Stimulated activated naive B cell treated with anti-CD40 and anti-IgM and Interleukin-4, amounts not matched to agents 10 μg/mL and 1 μg/mL and 100 μg/mL, for 72 hours (primary cell): Measurements from ENCODE around the gene ARHGAP28.

ENCODE experiments used
- ATAC-seq, 2 donors: fragments of 150-1000 bp; cut with Tn5 transposase; replicated peaks; 2 replicates each; pipeline ENCODE4 v1.10.0; 2021; ENCODE audit warnings: moderate library complexity in 1 of 2
- DNase-seq: peaks from one replicate; pipeline ENCODE4 v3.0.0; 2021
- H3K27ac Mint-ChIP-seq: one replicate; pipeline ENCODE4 v1.8.0; 2022; ENCODE audit warnings: mild to moderate bottlenecking, mixed read lengths
- H3K27me3 Mint-ChIP-seq, 2 donors: one replicate each; pipeline ENCODE4 v1.8.0; 2022; ENCODE audit warnings: mixed read lengths in 2 of 2
- H3K36me3 Mint-ChIP-seq, 2 donors: one replicate each; pipeline ENCODE4 v1.8.0; 2022; ENCODE audit warnings: mixed read lengths in 2 of 2, mild to moderate bottlenecking in 1 of 2
- H3K4me1 Mint-ChIP-seq, 2 donors: one replicate each; pipeline ENCODE4 v1.8.0; 2022; ENCODE audit warnings: mixed read lengths in 2 of 2, mild to moderate bottlenecking in 1 of 2
- H3K4me3 Mint-ChIP-seq, 2 donors: one replicate each; pipeline ENCODE4 v1.8.0; 2022; ENCODE audit warnings: mild to moderate bottlenecking in 2 of 2, mixed read lengths in 2 of 2, moderate library complexity in 1 of 2
- H3K9me3 Mint-ChIP-seq, 2 donors: one replicate each; pipeline ENCODE4 v1.8.0; 2022; ENCODE audit warnings: mixed read lengths in 2 of 2, mild to moderate bottlenecking in 1 of 2

The ARHGAP28 gene

DNA sequence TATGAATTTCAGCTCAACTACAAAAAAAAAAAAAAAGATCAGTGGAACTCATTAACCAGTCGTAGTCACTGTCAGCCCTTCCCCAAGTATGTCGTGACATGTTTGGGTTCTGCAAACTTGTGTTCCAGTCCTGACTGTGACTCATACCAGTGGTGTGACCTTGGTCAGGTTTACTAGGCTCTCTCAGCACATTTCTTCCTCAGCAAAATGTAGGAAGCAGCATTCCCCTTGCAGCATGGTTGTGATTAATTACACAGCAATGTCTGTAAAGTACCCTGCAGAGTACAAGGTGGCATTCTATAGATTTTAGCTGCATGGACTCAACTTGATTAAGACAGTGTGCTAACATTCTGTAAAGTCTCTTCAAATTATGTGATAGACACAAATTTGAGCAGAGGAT, 231.1 kb downstream of the ARHGAP28 start:
- ATAC-seq (no peak), DNase-seq (no peak)

DNA sequence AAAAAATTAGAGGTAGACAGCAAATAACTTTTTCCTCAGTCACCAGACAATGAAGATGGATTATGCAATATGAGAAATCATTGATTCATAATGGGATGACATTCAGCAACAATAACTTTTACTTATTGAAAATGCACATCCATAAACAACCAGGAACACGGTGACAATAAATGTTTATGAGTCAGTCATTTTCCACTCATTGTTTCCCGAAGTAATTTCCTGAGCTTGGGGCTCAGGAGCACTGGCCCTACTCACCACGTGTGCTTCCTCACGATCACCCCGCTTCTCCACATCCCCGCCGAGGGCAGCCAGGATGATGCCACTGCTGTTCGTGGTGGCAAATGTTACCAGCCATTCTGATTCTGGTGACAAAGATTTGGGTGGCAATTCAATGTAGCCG, 231.8 kb downstream of the ARHGAP28 start:
- Mint-ChIP-seq H3K27ac (no peak overlapping the region), H3K36me3 (no peaks in the 10 kb centered on the region)
- DNase-seq: no peak

More for the DNA sequence above, 231.1 kb downstream of the ARHGAP28 start:
- H3K4me1 Mint-ChIP-seq: no peaks in the 10 kb centered on the region
- no peak overlapping the region for H3K4me3 Mint-ChIP-seq
- no peaks in the 10 kb centered on the region for H3K27me3 Mint-ChIP-seq
- no peak overlapping the region for H3K27ac Mint-ChIP-seq
- H3K9me3 Mint-ChIP-seq: peaks cover 3 to 6% of the 10 kb centered on the region in 2 donors
- H3K36me3 Mint-ChIP-seq: no peaks in the 10 kb centered on the region

DNA sequence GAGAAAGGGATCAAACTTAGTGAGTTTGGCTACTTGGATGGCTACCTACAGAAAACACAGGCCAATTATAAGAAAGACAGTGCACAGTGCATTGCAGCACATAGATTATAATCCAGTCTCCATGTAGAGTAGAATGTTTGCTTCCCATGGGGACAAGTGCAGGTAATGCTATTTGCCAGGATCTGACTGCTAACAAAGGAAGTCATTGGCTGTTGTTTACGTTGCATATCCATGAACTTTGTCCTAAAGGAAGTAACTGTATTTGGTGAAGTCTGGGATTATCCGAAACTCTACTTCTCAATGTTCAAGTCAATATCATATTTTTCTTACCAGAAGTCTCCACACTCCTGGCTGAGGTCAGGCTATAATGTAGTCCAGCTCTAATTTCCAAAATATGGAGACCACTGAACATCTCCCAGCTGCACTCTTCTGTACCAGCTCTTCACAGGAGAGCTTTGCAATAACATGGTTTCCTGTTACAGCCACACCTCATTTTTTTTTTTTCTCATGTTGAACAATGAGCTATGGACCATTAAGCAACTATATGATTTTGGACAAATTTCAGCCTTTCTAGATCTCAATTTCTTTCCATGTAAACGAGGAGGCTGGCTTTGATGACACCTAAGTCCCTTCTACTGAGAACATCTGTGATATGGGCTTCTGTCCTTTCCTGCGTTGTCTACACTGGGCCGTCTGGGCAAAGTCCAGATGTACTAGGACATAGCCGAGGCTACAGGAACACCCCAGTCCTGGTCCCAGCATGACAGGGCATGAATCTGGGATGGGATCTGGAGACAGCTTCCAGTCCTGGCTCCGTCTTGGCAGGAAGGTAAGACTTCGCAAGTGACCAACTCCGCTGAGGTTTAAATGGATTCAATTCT, 233.3 kb downstream of the ARHGAP28 start:
- H3K9me3 Mint-ChIP-seq: peaks cover 3 to 6% of the 10 kb centered on the region in 2 donors
- H3K27ac Mint-ChIP-seq: no peak overlapping the region
- no peaks in the 10 kb centered on the region for H3K36me3 Mint-ChIP-seq
- H3K4me1 Mint-ChIP-seq: no peaks in the 10 kb centered on the region
- no peak for ATAC-seq
- no peak for DNase-seq
- no peaks in the 10 kb centered on the region for H3K27me3 Mint-ChIP-seq
- no peak overlapping the region for H3K4me3 Mint-ChIP-seq

More for the DNA sequence above, 231.8 kb downstream of the ARHGAP28 start:
- Mint-ChIP-seq H3K9me3 (peaks cover 3 to 6% of the 10 kb centered on the region in 2 donors), H3K4me1 (no peaks in the 10 kb centered on the region), H3K4me3 (no peak overlapping the region), H3K27me3 (no peaks in the 10 kb centered on the region)
- ATAC-seq: no peak

DNA sequence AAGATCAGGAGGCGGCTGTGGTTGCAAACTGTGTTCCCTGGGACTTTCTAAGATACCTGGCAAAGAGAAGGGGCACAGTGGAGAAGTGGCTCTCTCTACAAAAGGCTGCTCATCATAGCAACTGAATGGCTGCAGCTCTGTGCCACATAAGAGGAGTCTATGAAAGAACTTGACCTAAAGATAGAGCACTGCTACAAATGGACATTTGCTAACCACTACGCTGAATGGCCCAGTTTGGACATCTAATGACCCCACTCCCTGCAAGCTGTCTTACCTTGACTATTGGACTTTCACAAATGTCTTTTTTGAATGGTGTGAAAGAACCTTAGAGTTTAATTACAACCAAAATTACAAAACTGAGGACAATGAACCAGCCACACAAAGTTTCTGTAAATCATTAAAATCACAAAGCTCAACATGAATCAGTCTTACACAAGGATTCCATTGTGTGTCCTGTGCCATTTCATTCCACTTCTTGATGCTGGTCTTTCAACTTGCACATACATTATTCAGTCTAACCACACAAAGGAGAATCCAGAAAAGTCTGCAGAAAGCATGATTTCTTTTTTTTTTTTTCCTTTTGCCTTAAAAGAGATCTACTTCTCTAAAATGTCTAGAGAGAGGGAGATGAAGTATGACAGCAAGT, 234.1 kb downstream of the ARHGAP28 start:
- no peaks in the 10 kb centered on the region for H3K4me1 Mint-ChIP-seq
- H3K9me3 Mint-ChIP-seq: peaks cover 3 to 6% of the 10 kb centered on the region in 2 donors
- H3K36me3 Mint-ChIP-seq: no peaks in the 10 kb centered on the region
- H3K27ac Mint-ChIP-seq: no peak overlapping the region
- H3K27me3 Mint-ChIP-seq: no peaks in the 10 kb centered on the region
- no peak overlapping the region for H3K4me3 Mint-ChIP-seq
- no peak for DNase-seq
- ATAC-seq: no peak
